GM12891 (cell line): ENCODE results near the gene S100A3.
A peak's percentile ranks its signal among the peaks of the same experiment; 100 is the strongest.
"Not testable (repeated sequence)": the region's sequence is repeated elsewhere in the genome, so short reads cannot be mapped to it uniquely, and the experiment has no call there.

Experiments used
- DNase-seq: peaks from one replicate; pipeline ENCODE4 v3.0.0; 2011; ENCODE audit warnings: low spot score; ENCODE audit not compliant: insufficient read length
- FAIRE-seq: peaks from 2 replicates; lab custom pipeline; 2011; peaks lifted over from hg19 to GRCh38; lab: Jason Lieb, UNC
- PAX5 ChIP-seq: IDR thresholded peaks from 2 replicates; pipeline ENCODE4 v1.6.1; 2011; ENCODE audit warnings: low read length, moderate library complexity, mild to moderate bottlenecking; ENCODE audit not compliant: insufficient read depth, severe bottlenecking
- POLR2A ChIP-seq: IDR thresholded peaks from 2 replicates; pipeline ENCODE4 v1.6.1; 2011; ENCODE audit warnings: low read depth, low read length, control low read depth
- POLR2AphosphoS5 ChIP-seq: IDR thresholded peaks from 2 replicates; pipeline ENCODE4 v1.6.1; 2011; ENCODE audit warnings: low read depth, low read length, control low read depth
- POU2F2 ChIP-seq: IDR thresholded peaks from 2 replicates; pipeline ENCODE4 v1.6.1; 2011; ENCODE audit warnings: low read depth, mild to moderate bottlenecking, control low read depth, low read length, moderate library complexity
- SPI1 ChIP-seq: IDR thresholded peaks from 2 replicates; pipeline ENCODE4 v1.6.1; 2011; ENCODE audit warnings: low read depth, low read length, control low read depth
- TAF1 ChIP-seq: IDR thresholded peaks from 2 replicates; pipeline ENCODE4 v1.6.1; 2011; ENCODE audit warnings: low read depth, low read length, control low read depth

The S100A3 gene

GRCh38 chr1:153568367-153569099 lies 19.5 kb upstream of the S100A3 start:
- TF ChIP-seq SPI1, result no peak
- TF ChIP-seq POLR2AphosphoS5, result no peak
- no peak for TF ChIP-seq TAF1
- TF ChIP-seq POLR2A, result no peak
- TF ChIP-seq PAX5, result no peak
- TF ChIP-seq POU2F2, result no peak
- FAIRE-seq, result peak; percentile 91
- DNase-seq, result peak; percentile 68

- FAIRE-seq, result no peak
- no peak for DNase-seq
- TF ChIP-seq POLR2AphosphoS5, result no peak
- TF ChIP-seq PAX5, result no peak
- TF ChIP-seq SPI1, result no peak
- TF ChIP-seq TAF1, result no peak
- no peak for TF ChIP-seq POU2F2
- TF ChIP-seq POLR2A, result no peak
These were observed 18.7 kb upstream of the S100A3 start for GRCh38 chr1:153567621-153568366.

- DNase-seq, result peak; percentile 57
- TF ChIP-seq POLR2A, result no peak
- TF ChIP-seq PAX5, result no peak
- TF ChIP-seq TAF1, result no peak
- no peak for TF ChIP-seq SPI1
- no peak for TF ChIP-seq POU2F2
- TF ChIP-seq POLR2AphosphoS5, result no peak
- no peak for FAIRE-seq
These were observed 17.6 kb upstream of the S100A3 start for GRCh38 chr1:153566414-153567371.

DNA sequence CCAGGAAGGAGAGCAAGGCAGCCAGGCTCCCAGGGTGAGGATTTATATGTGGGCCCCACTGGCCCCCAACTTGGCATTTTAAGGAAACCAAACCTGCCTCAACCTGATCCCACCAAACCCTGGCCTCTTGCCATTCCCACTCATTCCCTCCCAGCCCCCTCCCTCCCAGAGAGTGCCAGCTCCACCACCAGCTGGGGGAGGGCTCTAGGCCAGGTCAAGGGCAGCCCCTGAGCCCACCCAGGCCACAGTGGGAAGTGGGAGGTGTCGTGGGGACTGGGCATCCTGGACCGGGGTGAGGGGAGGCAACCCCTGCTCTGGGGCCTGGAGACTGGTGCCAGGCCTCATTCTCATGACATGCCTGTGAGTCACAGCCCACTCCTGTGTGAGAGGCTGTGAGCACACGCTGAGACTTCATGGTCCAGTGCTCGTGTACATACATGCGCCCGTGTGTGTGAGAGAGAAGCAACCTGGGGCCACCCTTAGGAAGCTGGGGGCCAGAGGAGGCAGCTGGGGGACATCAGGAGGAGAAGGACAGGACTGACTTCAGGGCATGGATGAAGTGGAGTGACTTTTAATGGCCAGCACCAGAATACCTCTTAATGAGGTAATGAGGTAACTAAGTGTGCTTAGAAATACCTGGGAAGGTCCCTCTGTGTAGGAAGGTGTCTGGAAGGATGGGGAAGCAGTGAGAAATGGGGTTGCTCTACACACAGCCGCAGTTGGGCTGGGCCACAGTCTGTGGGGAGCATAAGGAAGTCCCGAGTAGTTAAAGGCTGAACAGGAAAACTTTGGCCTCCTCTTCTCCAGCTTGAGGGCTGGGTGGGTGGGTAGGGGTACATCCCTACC lies 16.7 kb upstream of the S100A3 start, which contains the start of gene S100A2:
S100A2 (minus strand) TSS at position 316 of the 846 bp plus-strand sequence. CDS start 1,967 bp downstream, outside the sequence.
- TF ChIP-seq SPI1, result no peak
- TF ChIP-seq PAX5, result peak; percentile 67
- FAIRE-seq (peak; percentile 90), DNase-seq (peak; percentile 52)

DNA sequence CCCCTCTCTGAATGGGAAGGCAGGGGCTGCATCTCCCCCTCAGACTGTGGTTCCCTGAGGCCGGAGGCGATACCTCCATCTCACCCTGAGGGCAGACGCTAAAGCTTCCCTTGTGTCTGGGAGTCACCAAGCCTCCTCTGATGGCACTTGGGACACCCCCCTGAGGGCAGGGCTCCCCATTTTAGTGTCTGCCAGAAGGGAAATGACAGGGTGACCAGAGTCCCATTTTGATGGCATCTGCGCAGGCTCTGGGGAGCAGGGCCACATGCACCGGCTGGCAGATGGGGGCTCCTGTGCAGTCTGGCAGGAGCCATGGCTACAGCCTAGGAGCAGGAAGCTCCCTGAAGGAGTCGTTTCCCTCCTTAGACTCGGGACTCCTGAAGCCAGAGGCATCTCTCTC lies 14.9 kb upstream of the S100A3 start:
- no peak for DNase-seq
- no peak for FAIRE-seq
- no peak for TF ChIP-seq TAF1
- no peak for TF ChIP-seq POU2F2
- no peak for TF ChIP-seq PAX5
- TF ChIP-seq POLR2AphosphoS5, result no peak
- no peak for TF ChIP-seq SPI1
- TF ChIP-seq POLR2A, result no peak

DNA sequence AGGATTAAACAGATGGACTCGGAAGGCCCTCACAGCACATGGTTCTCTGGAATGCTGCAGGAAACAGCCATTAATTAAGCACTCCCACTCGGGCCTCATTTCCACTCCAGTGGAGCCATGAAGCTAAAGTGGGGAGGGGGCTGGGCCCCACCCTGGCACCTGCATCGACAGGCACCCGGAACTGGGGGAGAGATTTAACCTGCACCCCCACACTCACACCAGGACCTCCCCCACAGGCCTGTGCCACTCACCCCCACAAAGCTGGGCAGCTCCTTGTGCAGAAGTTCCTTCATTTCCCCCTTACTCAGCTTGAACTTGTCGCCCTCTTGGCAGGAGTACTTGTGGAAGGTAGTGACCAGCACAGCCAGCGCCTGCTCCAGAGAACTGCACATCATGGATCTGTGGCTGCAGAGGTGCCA lies 14.4 kb upstream of the S100A3 start:
- DNase-seq, result no peak
- no peak for FAIRE-seq
- TF ChIP-seq POLR2A (no peak), POU2F2 (no peak), TAF1 (no peak), SPI1 (no peak), PAX5 (no peak), POLR2AphosphoS5 (no peak)

DNA sequence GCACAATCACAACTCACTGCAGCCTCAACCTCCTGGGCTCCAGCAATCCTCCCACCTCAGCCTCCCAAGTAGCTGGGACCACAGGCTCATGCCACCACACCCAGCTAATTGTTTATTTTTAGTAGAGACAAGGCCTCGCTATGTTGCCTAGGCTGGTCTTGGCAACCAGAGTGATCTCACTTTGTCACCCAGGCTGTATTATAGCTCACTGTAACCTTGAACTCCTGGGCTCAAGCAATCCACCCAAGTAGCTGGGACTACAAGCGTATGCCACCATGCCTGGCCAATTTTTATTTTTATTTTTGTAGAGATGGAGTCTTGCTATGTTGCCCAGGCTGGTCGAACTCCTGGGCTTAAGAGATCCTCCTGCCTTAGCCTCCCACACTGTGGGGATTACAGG lies 13.0 kb upstream of the S100A3 start:
- FAIRE-seq, DNase-seq: not testable (repeated sequence)

DNA sequence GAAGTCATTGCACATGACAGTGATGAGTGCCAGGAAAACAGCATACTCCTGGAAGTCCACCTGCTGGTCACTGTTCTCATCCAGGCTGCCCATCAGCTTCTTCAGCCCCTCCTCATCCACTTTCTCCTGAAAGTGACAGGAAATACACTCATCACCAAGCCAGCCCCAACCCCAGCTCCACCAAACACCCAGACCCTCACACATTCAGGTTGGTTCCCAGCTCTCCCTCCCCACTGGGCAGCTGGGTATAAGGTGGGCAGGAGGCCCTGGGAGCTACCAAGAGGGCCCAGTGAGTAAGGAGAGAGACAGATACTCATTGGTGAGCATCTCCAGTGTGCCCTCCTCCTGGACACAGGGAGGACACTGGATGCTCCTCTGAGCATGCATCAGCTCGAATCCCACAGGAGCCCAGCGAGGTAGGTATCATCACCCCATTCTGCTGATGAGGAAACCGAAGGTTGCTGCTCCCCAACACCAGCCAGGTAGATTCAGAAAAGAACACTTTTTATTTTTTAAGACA lies 12.5 kb upstream of the S100A3 start:
- no peak for FAIRE-seq
- no peak for DNase-seq
- no peak for TF ChIP-seq SPI1
- TF ChIP-seq TAF1, result no peak
- no peak for TF ChIP-seq POLR2AphosphoS5
- no peak for TF ChIP-seq POU2F2
- no peak for TF ChIP-seq POLR2A
- no peak for TF ChIP-seq PAX5
